Measurements from ENCODE around the gene ITPK1.

DNA sequence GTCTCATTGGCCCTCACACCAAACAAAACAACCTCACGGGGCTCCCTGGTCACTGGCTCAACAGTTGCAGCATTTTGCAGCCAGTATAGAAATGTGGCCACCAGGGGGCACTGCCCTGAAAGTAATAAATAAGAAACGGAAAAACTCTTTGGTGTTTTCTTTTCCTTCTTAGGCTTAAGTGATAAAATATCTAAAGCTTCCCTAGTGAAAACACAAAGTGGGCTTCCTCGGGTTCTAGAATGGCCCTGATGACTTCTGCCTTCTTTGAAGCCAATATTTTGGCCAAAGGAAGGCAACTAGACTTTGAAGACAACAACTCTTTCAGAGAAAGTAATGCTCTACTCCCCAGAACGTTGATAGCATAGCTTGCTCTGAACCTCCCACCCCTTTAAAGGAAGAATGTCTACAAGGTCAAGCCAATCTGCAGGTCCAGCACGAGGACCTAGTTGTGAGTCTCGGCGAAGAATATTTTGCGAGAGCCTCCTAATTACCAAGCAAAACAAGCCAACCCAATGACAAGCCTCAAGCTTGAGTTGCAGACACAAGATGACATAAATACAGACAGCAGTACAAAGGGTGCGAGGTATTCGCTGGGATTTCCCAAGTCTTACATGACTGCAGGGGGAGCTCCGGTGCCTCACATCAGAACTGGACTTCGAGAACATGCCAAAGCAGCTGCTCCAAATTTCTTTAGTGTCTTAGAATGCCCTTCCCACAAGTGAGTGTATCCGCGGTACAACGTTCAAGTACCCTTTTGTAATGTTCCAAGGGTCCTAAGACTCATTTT is 2.6 kb downstream of the ITPK1 start:
- TF ChIP-seq ZFP30 (CRISPR knock-in tag; IDR thresholded peaks at IDR 0.05) (no peak), PATZ1 (CRISPR knock-in tag; IDR thresholded peaks at IDR 0.05; ENCODE audit: borderline replicate concordance) (no peak), ZNF70 (CRISPR knock-in tag; IDR thresholded peaks at IDR 0.05) (no peak), ARNTL (CRISPR knock-in tag; IDR thresholded peaks at IDR 0.05; ENCODE audit: borderline replicate concordance, low read depth) (no peak), ZNF565 (CRISPR knock-in tag; conservative IDR thresholded peaks at IDR 0.05; ENCODE audit: low read depth) (no peak), POU6F1 (CRISPR knock-in tag; IDR thresholded peaks at IDR 0.05; ENCODE audit: borderline replicate concordance, low read depth) (no peak), OSR1 (CRISPR knock-in tag; IDR thresholded peaks at IDR 0.05) (no peak), RARB (CRISPR knock-in tag; IDR thresholded peaks at IDR 0.05) (no peak), ISL1 (CRISPR knock-in tag; IDR thresholded peaks at IDR 0.05) (no peak), CSDC2 (CRISPR knock-in tag; IDR thresholded peaks at IDR 0.05) (no peak), CREB5 (CRISPR knock-in tag; IDR thresholded peaks at IDR 0.05; ENCODE audit: low read depth) (no peak), ZC3H10 (CRISPR knock-in tag; IDR thresholded peaks at IDR 0.05) (no peak), SNAI2 (CRISPR knock-in tag; IDR thresholded peaks at IDR 0.05) (no peak)
- TF ChIP-seq, protein P1, sequence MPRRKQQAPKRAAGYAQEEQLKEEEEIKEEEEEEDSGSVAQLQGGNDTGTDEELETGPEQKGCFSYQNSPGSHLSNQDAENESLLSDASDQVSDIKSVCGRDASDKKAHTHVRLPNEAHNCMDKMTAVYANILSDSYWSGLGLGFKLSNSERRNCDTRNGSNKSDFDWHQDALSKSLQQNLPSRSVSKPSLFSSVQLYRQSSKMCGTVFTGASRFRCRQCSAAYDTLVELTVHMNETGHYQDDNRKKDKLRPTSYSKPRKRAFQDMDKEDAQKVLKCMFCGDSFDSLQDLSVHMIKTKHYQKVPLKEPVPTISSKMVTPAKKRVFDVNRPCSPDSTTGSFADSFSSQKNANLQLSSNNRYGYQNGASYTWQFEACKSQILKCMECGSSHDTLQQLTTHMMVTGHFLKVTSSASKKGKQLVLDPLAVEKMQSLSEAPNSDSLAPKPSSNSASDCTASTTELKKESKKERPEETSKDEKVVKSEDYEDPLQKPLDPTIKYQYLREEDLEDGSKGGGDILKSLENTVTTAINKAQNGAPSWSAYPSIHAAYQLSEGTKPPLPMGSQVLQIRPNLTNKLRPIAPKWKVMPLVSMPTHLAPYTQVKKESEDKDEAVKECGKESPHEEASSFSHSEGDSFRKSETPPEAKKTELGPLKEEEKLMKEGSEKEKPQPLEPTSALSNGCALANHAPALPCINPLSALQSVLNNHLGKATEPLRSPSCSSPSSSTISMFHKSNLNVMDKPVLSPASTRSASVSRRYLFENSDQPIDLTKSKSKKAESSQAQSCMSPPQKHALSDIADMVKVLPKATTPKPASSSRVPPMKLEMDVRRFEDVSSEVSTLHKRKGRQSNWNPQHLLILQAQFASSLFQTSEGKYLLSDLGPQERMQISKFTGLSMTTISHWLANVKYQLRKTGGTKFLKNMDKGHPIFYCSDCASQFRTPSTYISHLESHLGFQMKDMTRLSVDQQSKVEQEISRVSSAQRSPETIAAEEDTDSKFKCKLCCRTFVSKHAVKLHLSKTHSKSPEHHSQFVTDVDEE (CRISPR knock-in tag; IDR thresholded peaks at IDR 0.05): no peak
